HuH-7 (cell line): ENCODE data around the gene GPR150.

Source experiments
- DNase-seq: peaks from one replicate; pipeline ENCODE4 v3.0.0; 2011; ENCODE audit warnings: low spot score

The GPR150 gene

GRCh38 chr5:95649842-95650620, 30.1 kb downstream of the GPR150 start:
- DNase-seq = no peak

- no peak for DNase-seq
Measured at GRCh38 chr5:95652849-95653248, 33.0 kb downstream of the GPR150 start.

GRCh38 chr5:95654196-95654595, 34.3 kb downstream of the GPR150 start:
- DNase-seq = no peak

- no peak for DNase-seq
Measured at GRCh38 chr5:95655575-95655974, 35.7 kb downstream of the GPR150 start.

GRCh38 chr5:95660060-95660459, 40.2 kb downstream of the GPR150 start:
- DNase-seq = no peak

- DNase-seq = no peak
Measured at GRCh38 chr5:95662946-95663345, 43.1 kb downstream of the GPR150 start.

GRCh38 chr5:95664204-95664786, 44.4 kb downstream of the GPR150 start:
- DNase-seq = no peak

- no peak for DNase-seq
Measured at GRCh38 chr5:95667061-95667618, 47.3 kb downstream of the GPR150 start.

- no peak for DNase-seq
Measured at GRCh38 chr5:95667678-95668077, 47.8 kb downstream of the GPR150 start.

GRCh38 chr5:95668216-95668615, 48.3 kb downstream of the GPR150 start:
- no peak for DNase-seq

GRCh38 chr5:95668728-95669127, 48.8 kb downstream of the GPR150 start:
- DNase-seq = no peak

GRCh38 chr5:95669540-95669939, 49.7 kb downstream of the GPR150 start:
- DNase-seq = no peak

- no peak for DNase-seq
Measured at GRCh38 chr5:95669985-95670384, 50.1 kb downstream of the GPR150 start.

- DNase-seq = no peak
Measured at GRCh38 chr5:95670568-95670967, 50.7 kb downstream of the GPR150 start.
